ENCODE data around the gene UGT1A10.

Gene UGT1A10

GRCh38 chr2:233798335-233799086 lies 162.3 kb downstream of the UGT1A10 start:
- TF ChIP-seq, protein P1, sequence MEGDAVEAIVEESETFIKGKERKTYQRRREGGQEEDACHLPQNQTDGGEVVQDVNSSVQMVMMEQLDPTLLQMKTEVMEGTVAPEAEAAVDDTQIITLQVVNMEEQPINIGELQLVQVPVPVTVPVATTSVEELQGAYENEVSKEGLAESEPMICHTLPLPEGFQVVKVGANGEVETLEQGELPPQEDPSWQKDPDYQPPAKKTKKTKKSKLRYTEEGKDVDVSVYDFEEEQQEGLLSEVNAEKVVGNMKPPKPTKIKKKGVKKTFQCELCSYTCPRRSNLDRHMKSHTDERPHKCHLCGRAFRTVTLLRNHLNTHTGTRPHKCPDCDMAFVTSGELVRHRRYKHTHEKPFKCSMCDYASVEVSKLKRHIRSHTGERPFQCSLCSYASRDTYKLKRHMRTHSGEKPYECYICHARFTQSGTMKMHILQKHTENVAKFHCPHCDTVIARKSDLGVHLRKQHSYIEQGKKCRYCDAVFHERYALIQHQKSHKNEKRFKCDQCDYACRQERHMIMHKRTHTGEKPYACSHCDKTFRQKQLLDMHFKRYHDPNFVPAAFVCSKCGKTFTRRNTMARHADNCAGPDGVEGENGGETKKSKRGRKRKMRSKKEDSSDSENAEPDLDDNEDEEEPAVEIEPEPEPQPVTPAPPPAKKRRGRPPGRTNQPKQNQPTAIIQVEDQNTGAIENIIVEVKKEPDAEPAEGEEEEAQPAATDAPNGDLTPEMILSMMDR (IDR thresholded peaks at IDR 0.05; ENCODE audit: low read depth, low read length, poor library complexity, severe bottlenecking): no peak
- no peak for TF ChIP-seq EZH2phosphoT487 (IDR thresholded peaks at IDR 0.05; ENCODE audit: borderline replicate concordance, low read length)
- H3K9me2 ChIP-seq (replicated peaks; ENCODE audit: control insufficient read depth, low read length): no peaks in the 10 kb centered on the region
- no peak overlapping the region for H3K27ac ChIP-seq (ENCODE audit: low read depth, low read length)
- peaks cover 9% of the 10 kb centered on the region for H3K4me1 ChIP-seq (ENCODE audit: control insufficient read depth, low read length)
- H3K36me3 ChIP-seq (ENCODE audit: control insufficient read depth, low read length): no peaks in the 10 kb centered on the region
- peaks cover 3% of the 10 kb centered on the region; the same call in 1 of the 2 replicates for H3K27me3 ChIP-seq (ENCODE audit: control insufficient read depth, low read length)
- H3K4me2 ChIP-seq (ENCODE audit: low read length): no peak overlapping the region
- H3F3A ChIP-seq (ENCODE audit: control insufficient read depth, insufficient read depth): no peaks in the 10 kb centered on the region
- H4K20me1 ChIP-seq (ENCODE audit: control insufficient read depth, insufficient read depth, low read depth, low read length): no peaks in the 10 kb centered on the region
- H3K79me2 ChIP-seq (ENCODE audit: control insufficient read depth, low read length): no peaks in the 10 kb centered on the region
- H3K9me3 ChIP-seq (ENCODE audit: control insufficient read depth, insufficient read depth, low read length): no peaks in the 10 kb centered on the region
- no peak overlapping the region for H3K4me3 ChIP-seq (ENCODE audit: low read length)

- Histone ChIP-seq H3F3A (ENCODE audit: control insufficient read depth, insufficient read depth) (no peaks in the 10 kb centered on the region), H3K9me3 (ENCODE audit: control insufficient read depth, insufficient read depth, low read length) (no peaks in the 10 kb centered on the region), H3K36me3 (ENCODE audit: control insufficient read depth, low read length) (no peaks in the 10 kb centered on the region), H4K20me1 (ENCODE audit: control insufficient read depth, insufficient read depth, low read depth, low read length) (no peaks in the 10 kb centered on the region), H3K4me2 (ENCODE audit: low read length) (no peak overlapping the region), H3K4me3 (ENCODE audit: low read length) (no peak overlapping the region), H3K4me1 (ENCODE audit: control insufficient read depth, low read length) (peaks cover 9% of the 10 kb centered on the region), H3K27me3 (ENCODE audit: control insufficient read depth, low read length) (peaks cover 3% of the 10 kb centered on the region; the same call in 1 of the 2 replicates), H3K27ac (ENCODE audit: low read depth, low read length) (no peak overlapping the region), H3K9me2 (replicated peaks; ENCODE audit: control insufficient read depth, low read length) (no peaks in the 10 kb centered on the region), H3K79me2 (ENCODE audit: control insufficient read depth, low read length) (no peaks in the 10 kb centered on the region)
- no peak for TF ChIP-seq EZH2phosphoT487 (IDR thresholded peaks at IDR 0.05; ENCODE audit: borderline replicate concordance, low read length)
- TF ChIP-seq, protein P1 (IDR thresholded peaks at IDR 0.05; ENCODE audit: low read depth, low read length, poor library complexity, severe bottlenecking): no peak
These were observed 162.9 kb downstream of the UGT1A10 start for GRCh38 chr2:233799087-233799665.

GRCh38 chr2:233799716-233800115 lies 163.5 kb downstream of the UGT1A10 start:
- Histone ChIP-seq H4K20me1 (ENCODE audit: control insufficient read depth, insufficient read depth, low read depth, low read length) (no peaks in the 10 kb centered on the region), H3K79me2 (ENCODE audit: control insufficient read depth, low read length) (no peaks in the 10 kb centered on the region)
- TF ChIP-seq, protein P1 (IDR thresholded peaks at IDR 0.05; ENCODE audit: low read depth, low read length, poor library complexity, severe bottlenecking): no peak
- no peak for TF ChIP-seq EZH2phosphoT487 (IDR thresholded peaks at IDR 0.05; ENCODE audit: borderline replicate concordance, low read length)

More at GRCh38 chr2:233799716-233800115, 163.5 kb downstream of the UGT1A10 start:
- Histone ChIP-seq H3K27ac (ENCODE audit: low read depth, low read length) (no peak overlapping the region), H3K27me3 (ENCODE audit: control insufficient read depth, low read length) (peaks cover 3% of the 10 kb centered on the region; the same call in 1 of the 2 replicates), H3K4me1 (ENCODE audit: control insufficient read depth, low read length) (peaks cover 9% of the 10 kb centered on the region), H3K4me3 (ENCODE audit: low read length) (no peak overlapping the region), H3K4me2 (ENCODE audit: low read length) (no peak overlapping the region), H3K9me2 (replicated peaks; ENCODE audit: control insufficient read depth, low read length) (no peaks in the 10 kb centered on the region), H3K9me3 (ENCODE audit: control insufficient read depth, insufficient read depth, low read length) (no peaks in the 10 kb centered on the region), H3F3A (ENCODE audit: control insufficient read depth, insufficient read depth) (no peaks in the 10 kb centered on the region), H3K36me3 (ENCODE audit: control insufficient read depth, low read length) (no peaks in the 10 kb centered on the region)

Data from DOHH2 (cell line).